Measurements from ENCODE around the gene CCDC158.
"Not testable (repeated sequence)": the region's sequence is repeated elsewhere in the genome, so short reads cannot be mapped to it uniquely, and the experiment has no call there.

The CCDC158 gene

GRCh38 chr4:76430519-76431388 is 9.8 kb upstream of the CCDC158 start:
- DNase-seq (ENCODE audit: low read depth in 2 of 3, low spot score in 1 of 3), result peak in 1 of 3 donors; percentile 3

- DNase-seq (ENCODE audit: low read depth in 2 of 3, low spot score in 1 of 3), result no peak
These were observed 8.7 kb upstream of the CCDC158 start for GRCh38 chr4:76429636-76430035.

- DNase-seq (ENCODE audit: low read depth in 2 of 3, low spot score in 1 of 3), result no peak
These were observed 5.3 kb upstream of the CCDC158 start for GRCh38 chr4:76426272-76426671.

- not testable (repeated sequence) for DNase-seq (ENCODE audit: low read depth in 2 of 3, low spot score in 1 of 3)
These were observed 2.2 kb upstream of the CCDC158 start for GRCh38 chr4:76423159-76423558.

DNA sequence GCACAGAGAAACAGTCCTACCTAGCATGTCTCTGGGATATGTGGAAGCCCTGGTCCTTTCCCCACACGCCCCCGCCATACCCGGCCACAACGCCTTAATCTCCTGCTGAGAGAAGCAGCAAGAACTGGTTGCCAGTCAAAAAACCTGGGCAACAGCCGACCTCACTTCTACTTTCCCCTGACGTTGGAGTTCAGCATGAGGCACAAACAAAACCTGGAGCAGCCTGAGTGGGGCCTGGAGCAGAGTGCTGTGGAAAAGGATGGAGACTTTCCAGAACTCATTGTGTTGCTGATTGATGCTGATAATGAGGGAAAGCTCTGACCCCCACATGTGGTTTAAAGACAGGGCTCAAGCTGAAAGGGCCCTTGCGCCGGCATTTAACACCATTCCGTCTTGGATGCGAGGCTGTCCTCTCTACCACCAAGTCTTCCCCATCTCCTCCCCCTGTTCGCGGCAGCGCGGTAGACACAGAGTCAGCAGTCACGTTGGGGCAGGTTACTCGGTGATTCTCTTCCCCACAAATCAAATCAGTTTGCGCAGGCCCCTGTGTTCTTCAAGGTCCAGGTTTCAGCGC is 666 bp downstream of the CCDC158 start:
- DNase-seq (ENCODE audit: low read depth in 2 of 3, low spot score in 1 of 3), result no peak

DNA sequence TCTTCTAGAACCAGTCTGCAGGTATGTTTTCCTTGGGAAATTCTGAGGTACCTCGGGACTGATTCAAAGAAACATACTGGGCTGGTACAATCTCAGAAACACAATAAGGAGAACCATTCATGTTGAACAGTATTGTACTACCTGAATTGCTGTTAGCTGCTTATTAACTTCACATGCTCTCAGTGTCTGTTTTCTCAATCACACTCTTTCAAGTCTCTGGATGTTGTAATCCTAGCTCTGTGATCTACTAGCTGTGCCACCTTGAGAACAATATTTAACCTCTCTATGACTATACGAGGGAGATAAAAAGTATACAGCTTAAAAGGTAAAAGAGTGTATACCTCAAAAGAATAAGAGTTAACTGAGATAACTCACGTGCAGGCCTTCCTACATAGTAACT is 10.3 kb downstream of the CCDC158 start:
- no peak for DNase-seq (ENCODE audit: low read depth in 2 of 3, low spot score in 1 of 3)

DNA sequence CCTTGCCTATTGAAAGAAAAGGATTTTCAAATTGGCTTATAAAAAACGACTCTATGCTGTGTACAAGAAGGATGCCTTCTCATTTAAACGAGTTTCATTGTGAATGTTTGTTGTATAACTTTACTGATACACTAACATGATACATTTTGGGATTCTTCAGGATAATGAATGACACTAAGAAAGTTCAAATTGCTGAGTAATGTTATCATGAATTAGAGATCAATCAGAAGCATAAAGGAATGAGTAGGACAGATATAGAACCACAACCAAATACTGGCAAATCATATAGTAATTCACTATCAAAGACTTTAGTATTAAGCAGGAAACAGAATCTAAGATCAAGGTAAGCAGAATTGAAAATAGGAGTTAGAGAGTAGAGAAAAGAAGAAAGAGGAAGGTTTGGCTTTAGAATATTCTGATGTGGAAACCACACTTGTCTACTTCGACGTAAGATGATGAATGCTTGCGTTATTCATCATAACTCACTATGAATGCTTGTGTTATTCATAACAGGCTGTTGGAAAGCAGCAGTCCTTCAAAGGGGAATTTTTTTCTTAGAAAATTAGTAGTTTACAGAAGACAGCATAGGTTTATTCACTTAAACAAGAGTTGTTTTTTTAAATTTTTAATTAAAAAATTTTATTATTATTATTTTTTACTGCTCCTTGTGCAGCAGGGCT is 13.4 kb downstream of the CCDC158 start:
- DNase-seq (ENCODE audit: low read depth in 2 of 3, low spot score in 1 of 3), result no peak

DNA sequence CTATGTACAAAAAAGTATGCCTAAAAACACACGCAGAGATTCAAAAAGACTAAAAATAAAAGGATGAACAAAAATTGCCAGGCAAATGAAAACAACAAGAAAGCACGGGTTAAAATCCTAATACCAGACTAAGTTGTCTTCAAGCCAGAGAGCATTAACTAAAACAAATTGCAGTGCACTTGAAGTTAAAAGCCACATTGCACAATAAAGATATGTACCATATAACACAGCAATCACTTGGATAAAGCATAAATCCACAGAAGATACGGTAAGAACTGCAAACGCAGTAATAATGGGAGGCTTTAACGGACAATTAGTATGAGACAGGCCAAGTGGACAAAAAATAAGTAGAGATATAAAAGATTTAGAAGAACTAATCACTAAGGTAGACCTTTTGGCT is 14.9 kb downstream of the CCDC158 start:
- no peak for DNase-seq (ENCODE audit: low read depth in 2 of 3, low spot score in 1 of 3)

DNA sequence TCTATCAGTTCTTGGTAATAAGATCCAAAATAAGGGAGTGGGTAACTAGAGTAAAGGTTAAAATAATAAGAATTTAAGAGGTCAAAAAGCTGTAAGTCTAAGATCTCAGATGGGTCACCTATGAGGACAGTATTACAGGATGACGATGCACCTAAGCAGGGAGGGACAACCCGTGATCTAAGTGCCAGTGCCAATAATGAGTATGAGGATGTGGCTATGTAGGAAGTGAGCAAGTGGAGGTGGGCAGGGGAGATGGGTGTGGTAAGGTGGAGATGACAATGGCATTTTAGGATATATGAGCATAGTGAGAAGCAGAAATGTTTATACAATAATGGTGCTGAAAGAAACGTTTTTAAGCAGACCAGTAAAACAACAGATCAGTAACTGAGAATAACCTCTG is 19.3 kb downstream of the CCDC158 start:
- DNase-seq (ENCODE audit: low read depth in 2 of 3, low spot score in 1 of 3), result no peak

DNA sequence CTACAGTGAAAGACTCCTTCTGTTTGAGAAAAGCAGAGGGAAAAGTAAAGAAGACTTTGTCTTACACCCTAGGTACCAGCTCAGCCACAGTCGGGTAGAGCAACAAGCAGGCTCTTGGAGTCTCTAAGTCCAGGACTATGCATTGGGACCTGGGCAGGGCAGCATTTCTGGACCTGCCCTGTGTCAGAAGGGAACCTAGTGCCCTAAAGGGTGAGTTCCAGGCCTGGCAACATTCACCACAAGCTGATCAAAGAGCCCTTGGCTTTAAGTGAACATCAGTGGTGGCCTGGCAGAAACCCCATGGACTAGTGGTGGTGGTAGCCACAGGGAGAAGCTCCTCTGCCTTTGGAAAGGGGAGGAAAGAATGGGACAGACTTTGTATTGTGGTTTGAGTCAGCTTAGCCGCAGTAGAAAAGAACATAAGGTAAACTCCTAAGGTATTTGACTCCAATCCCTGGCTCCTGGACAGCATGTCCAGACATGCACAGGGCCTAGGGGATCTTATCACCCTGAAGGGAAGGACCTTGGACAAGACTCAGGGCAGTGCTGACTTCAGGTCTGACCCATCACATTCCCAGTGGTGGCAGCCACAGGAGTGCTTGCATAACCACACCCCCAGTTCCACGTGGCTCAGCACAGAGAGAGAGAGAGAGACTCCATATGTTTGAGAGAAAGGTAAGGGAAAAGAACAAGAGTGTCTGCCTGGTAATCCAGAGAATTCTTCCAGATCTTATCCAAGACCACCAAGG is 32.6 kb downstream of the CCDC158 start:
- DNase-seq (ENCODE audit: low read depth in 2 of 3, low spot score in 1 of 3), result no peak

DNA sequence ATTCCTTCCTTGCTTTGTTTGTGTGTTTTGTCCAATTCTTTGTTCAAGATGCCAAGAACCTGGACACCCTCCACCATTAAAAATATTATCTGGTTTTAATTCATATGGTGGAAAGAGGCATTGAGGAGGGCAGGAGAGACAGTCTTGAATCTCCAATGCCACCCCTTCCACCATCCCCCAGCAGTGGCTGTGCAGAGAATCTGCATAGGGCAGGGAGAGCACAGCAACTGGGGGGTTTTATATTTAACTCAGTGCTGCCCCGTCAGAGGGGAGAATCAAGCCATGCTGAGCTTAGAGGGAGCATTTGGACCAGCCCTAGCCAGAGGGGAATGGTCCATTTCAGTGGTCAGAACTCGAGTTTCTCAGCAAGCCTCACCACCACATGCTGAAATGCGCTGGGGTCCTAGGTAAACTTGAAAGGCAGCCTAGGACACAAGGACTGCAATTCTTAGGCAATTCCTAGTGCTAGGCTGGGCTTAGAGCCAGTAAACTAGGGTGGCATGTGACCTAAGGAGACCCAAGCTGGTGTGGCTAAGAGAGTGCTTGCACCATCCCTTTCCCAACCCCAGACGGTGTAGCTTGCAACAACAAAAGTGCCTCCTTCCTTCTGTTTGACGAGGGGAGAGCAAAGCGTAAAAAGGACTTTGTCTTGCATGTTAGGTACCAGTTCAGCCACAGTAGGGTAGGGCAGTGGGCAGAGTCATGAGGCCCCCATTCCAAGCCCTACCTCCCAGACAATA is 34.2 kb downstream of the CCDC158 start:
- DNase-seq (ENCODE audit: low read depth in 2 of 3, low spot score in 1 of 3), result no peak

DNA sequence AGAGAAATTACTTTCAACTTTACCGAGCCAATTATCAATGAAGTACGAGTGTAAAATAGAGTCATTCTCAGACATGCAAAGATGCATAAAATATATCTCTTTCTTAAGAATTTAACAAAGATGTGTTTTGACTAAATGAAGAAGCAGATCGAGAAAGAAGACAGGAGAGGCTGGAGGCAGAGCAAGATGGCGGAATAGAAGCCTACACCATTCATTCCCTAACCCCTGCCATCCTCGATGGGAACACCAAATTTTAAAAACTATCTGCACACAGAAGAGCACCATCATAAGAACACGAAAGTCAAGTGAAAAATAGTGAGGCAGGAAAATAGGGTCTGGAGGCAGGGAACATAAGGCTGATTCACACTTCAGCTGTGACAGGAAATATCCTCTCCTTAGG is 35.0 kb downstream of the CCDC158 start:
- DNase-seq (ENCODE audit: low read depth in 2 of 3, low spot score in 1 of 3), result no peak

GRCh38 chr4:76384052-76384451 is 36.9 kb downstream of the CCDC158 start:
- no peak for DNase-seq (ENCODE audit: low read depth in 2 of 3, low spot score in 1 of 3)

- DNase-seq (ENCODE audit: low read depth in 2 of 3, low spot score in 1 of 3), result no peak
These were observed 37.9 kb downstream of the CCDC158 start for GRCh38 chr4:76383001-76383400.

- no peak for DNase-seq (ENCODE audit: low read depth in 2 of 3, low spot score in 1 of 3)
These were observed 39.0 kb downstream of the CCDC158 start for GRCh38 chr4:76381986-76382385.

DNA sequence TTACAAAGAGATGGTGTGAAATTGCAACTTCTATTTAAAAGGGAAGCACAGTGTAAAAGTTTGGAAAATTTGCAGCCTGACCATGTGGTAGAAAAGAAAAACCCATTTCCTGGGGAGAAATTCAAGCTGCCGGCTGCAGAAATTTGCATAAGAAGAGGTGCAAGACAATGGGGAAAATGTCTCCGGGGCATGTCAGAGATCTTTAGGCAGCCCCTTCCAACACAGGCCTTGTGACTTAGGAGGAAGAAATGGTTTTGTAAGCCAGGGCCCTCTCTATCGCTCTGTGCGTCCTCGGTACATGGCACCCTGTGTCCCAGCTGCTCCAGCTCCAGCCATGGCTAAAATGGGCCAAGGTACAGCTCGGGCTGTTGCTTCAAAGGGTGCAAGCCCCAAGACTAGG is 40.4 kb downstream of the CCDC158 start:
- no peak for DNase-seq (ENCODE audit: low read depth in 2 of 3, low spot score in 1 of 3)

GRCh38 chr4:76377911-76378310 is 43.0 kb downstream of the CCDC158 start:
- DNase-seq (ENCODE audit: low read depth in 2 of 3, low spot score in 1 of 3), result peak in 2 of 3 donors; percentile 23 to 28

- DNase-seq (ENCODE audit: low read depth in 2 of 3, low spot score in 1 of 3), result no peak
These were observed 43.5 kb downstream of the CCDC158 start for GRCh38 chr4:76377481-76377901.

DNA sequence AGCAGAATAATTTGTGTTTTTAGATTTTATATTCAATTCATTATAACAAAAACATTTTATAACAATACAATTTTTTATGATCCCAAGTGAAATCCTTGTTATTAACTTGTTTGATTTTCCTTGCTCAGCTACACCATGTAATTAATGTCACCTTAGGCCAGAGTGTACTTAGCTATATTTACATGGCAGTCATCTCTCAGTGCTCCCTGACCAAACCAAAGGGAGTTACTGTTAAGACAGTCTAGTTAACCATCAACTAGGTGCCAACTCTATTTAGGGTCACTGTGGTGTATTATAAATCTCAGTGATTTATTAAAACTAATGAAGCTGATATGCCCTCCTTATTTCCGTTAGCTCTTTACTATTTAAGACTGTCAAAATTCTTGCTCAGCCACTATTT is 44.4 kb downstream of the CCDC158 start:
- no peak for DNase-seq (ENCODE audit: low read depth in 2 of 3, low spot score in 1 of 3)

DNA sequence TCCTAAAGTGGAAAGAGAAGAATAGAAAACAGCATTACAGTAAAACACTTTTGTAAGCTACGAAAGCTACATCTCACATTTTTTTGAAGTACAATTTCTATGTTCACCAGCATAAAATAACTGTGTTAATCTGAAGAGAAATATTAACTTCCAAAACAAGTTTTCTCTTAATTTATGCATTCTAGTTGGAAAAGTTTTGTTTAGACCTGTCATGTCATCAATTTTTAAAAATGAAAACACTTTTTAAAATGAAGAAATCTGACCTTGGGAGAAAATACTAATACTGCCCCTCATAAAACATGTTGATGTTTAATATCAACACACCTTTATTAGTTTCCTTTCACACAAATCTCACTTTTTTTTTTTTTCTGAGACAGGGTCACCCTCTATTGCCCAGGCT is 45.2 kb downstream of the CCDC158 start:
- DNase-seq (ENCODE audit: low read depth in 2 of 3, low spot score in 1 of 3), result no peak

GRCh38 chr4:76374798-76375197 is 46.1 kb downstream of the CCDC158 start:
- DNase-seq (ENCODE audit: low read depth in 2 of 3, low spot score in 1 of 3), result no peak

All from stimulated activated CD4-positive, alpha-beta T cell treated with anti-CD3 and anti-CD28 coated beads, Interleukin-12 subunit alpha, Interleukin-12 subunit beta, amount 100 ng/mL, for 48 hours (primary cell).